GM21423 (cell line): ENCODE data around the gene MFSD6L.
"Not testable (repeated sequence)": the region's sequence is repeated elsewhere in the genome, so short reads cannot be mapped to it uniquely, and the experiment has no call there.

Source experiments
- ATAC-seq: cut with Tn5 transposase; IDR thresholded peaks from one replicate; pipeline ENCODE4 v1.9.1; 2021; ENCODE audit warnings: mild to moderate bottlenecking, moderate library complexity; ENCODE audit not compliant: unreplicated experiment

The MFSD6L gene

GRCh38 chr17:8826808-8827435, 27.8 kb upstream of the MFSD6L start:
- no peak for ATAC-seq

- ATAC-seq: no peak
Measured at GRCh38 chr17:8825802-8826201, 26.6 kb upstream of the MFSD6L start.

GRCh38 chr17:8823279-8823678, 24.1 kb upstream of the MFSD6L start:
- ATAC-seq: no peak

- no peak for ATAC-seq
Measured at GRCh38 chr17:8822401-8823035, 23.4 kb upstream of the MFSD6L start.

- ATAC-seq: no peak
Measured at GRCh38 chr17:8821446-8822105, 22.4 kb upstream of the MFSD6L start.

- ATAC-seq: no peak
Measured at GRCh38 chr17:8820311-8821010, 21.3 kb upstream of the MFSD6L start.

- ATAC-seq: no peak
Measured at GRCh38 chr17:8818654-8819330, 19.6 kb upstream of the MFSD6L start.

GRCh38 chr17:8818047-8818446, 18.9 kb upstream of the MFSD6L start:
- ATAC-seq: no peak

- peak; percentile 91 for ATAC-seq
Measured at GRCh38 chr17:8806926-8807550, 7.9 kb upstream of the MFSD6L start.

- ATAC-seq: no peak
Measured at GRCh38 chr17:8806253-8806925, 7.2 kb upstream of the MFSD6L start.

GRCh38 chr17:8805396-8805795, 6.2 kb upstream of the MFSD6L start:
- ATAC-seq: not testable (repeated sequence)

GRCh38 chr17:8803531-8804420, 4.6 kb upstream of the MFSD6L start:
- ATAC-seq: no peak

GRCh38 chr17:8801135-8801840, 2.1 kb upstream of the MFSD6L start:
- no peak for ATAC-seq

GRCh38 chr17:8800656-8801055, 1.5 kb upstream of the MFSD6L start:
- ATAC-seq: no peak

GRCh38 chr17:8799570-8800212, 526 bp upstream of the MFSD6L start:
- no peak for ATAC-seq

- no peak for ATAC-seq
Measured at GRCh38 chr17:8798176-8798845, 854 bp downstream of the MFSD6L start.

- no peak for ATAC-seq
Measured at GRCh38 chr17:8797621-8798175, 1.5 kb downstream of the MFSD6L start.
